GM12878 (cell line): ENCODE measurements around the gene SLC23A1. TPM values are rescaled to one million over a fixed set of nuclear protein-coding genes. Genes with fewer than 3 reads are reported as not detected.

Experiments
- ATAC-seq: fragments of 200-7000 bp; cut with Tn5 transposase; 3 replicates; pipeline ENCODE4 v1.9.1; 2020; ENCODE audit warnings: mild to moderate bottlenecking, moderate library complexity
- BruUV-seq: library from RNA; stranded (reverse); fragments of 400-500 nt; replicated peaks from 2 replicates; lab custom pipeline; 2021; lab: Mats Ljungman, UMichigan
- CTCF ChIA-PET: fragments of 300-600 bp; sonication (Branson Sonifier 250); formaldehyde crosslinking; extraction: SDS; loops from one replicate; lab custom pipeline; 2021; ENCODE audit warnings: inconsistent platforms; lab: Yijun Ruan, JAX
- POLR2A ChIA-PET: fragments of 350-600 bp; formaldehyde crosslinking; extraction: SDS; loops from one replicate; lab custom pipeline; 2021; ENCODE audit warnings: inconsistent platforms; lab: Charles Lee
- RAD21 ChIA-PET: fragments of 300-600 bp; sonication (Branson Sonifier 250); formaldehyde crosslinking; loops from one replicate; lab custom pipeline; 2023; ENCODE audit warnings: antibody characterized with exemption; ENCODE audit not compliant: unreplicated experiment; lab: Charles Lee
- SMC1A ChIA-PET: fragments of 300-600 bp; sonication (Branson Sonifier 250); formaldehyde crosslinking; loops from one replicate; lab custom pipeline; 2023; ENCODE audit not compliant: unreplicated experiment, uncharacterized antibody; lab: Charles Lee
- DNase-seq: peaks from one replicate; pipeline ENCODE4 v3.0.0-alpha.2; 2011; ENCODE audit warnings: low read depth, low spot score
- FAIRE-seq: peaks from 3 replicates; lab custom pipeline; 2011; peaks lifted over from hg19 to GRCh38; lab: Jason Lieb, UNC
- H2AFZ ChIP-seq: 2 replicates; pipeline ENCODE4 v1.6.0; 2011; ENCODE audit warnings: low read depth, low read length, control low read depth; ENCODE audit not compliant: control insufficient read depth
- H3K27ac ChIP-seq: 2 replicates; pipeline ENCODE4 v1.5.1; 2011; ENCODE audit warnings: control low read depth; ENCODE audit not compliant: control insufficient read depth, insufficient read depth
- H3K27me3 ChIP-seq, 2 experiments: replicated peaks in 1 of 2; 2 replicates each; pipeline versions ENCODE4 v1.6.0 to v1.6.1; 2011; ENCODE audit warnings: low read length in 1 of 2; ENCODE audit not compliant: control insufficient read depth in 2 of 2, insufficient read depth in 2 of 2
- H3K36me3 ChIP-seq, 2 experiments: 2 replicates each; pipeline ENCODE4 v1.5.1; 2011; ENCODE audit warnings: low read length in 1 of 2; ENCODE audit not compliant: control insufficient read depth in 2 of 2, insufficient read depth in 2 of 2
- H3K4me1 ChIP-seq: 2 replicates; pipeline ENCODE4 v1.6.1; 2011; ENCODE audit warnings: mild to moderate bottlenecking, low read length, moderate library complexity, mixed read lengths; ENCODE audit not compliant: control insufficient read depth, insufficient read depth
- H3K4me2 ChIP-seq: 2 replicates; pipeline ENCODE4 v1.6.0; 2011; ENCODE audit warnings: control low read depth; ENCODE audit not compliant: control insufficient read depth, insufficient read depth
- H3K4me3 ChIP-seq: fragments of 200-600 bp; sonication (generic); 2 replicates; pipeline ENCODE4 v1.5.1; 2016
- H3K79me2 ChIP-seq: 2 replicates; pipeline ENCODE4 v1.6.0; 2011; ENCODE audit warnings: low read length; ENCODE audit not compliant: control insufficient read depth, insufficient read depth
- H3K9ac ChIP-seq: 2 replicates; pipeline ENCODE4 v1.8.0; 2011; ENCODE audit warnings: low read length, control low read depth, mixed read lengths; ENCODE audit not compliant: control insufficient read depth, insufficient read depth
- H3K9me3 ChIP-seq: replicated peaks from 3 replicates; pipeline ENCODE4 v1.5.1; 2011; ENCODE audit warnings: mild to moderate bottlenecking, low read length; ENCODE audit not compliant: control insufficient read depth, insufficient read depth
- H4K20me1 ChIP-seq: 2 replicates; pipeline ENCODE4 v1.6.0; 2011; ENCODE audit not compliant: control insufficient read depth, insufficient read depth
- ATF7 ChIP-seq: fragments of 450-650 bp; IDR thresholded peaks from 2 replicates; pipeline ENCODE4 v1.6.1; 2016; ENCODE audit warnings: low read depth, mild to moderate bottlenecking
- BHLHE40 ChIP-seq, 2 experiments: fragments of 450-650 bp in 1 of 2; IDR thresholded peaks; 2 replicates each; pipeline ENCODE4 v1.6.1; 2011 to 2017; ENCODE audit warnings: low read depth in 2 of 2, borderline replicate concordance in 1 of 2, improper control_type of control experiment in 1 of 2, low read length in 1 of 2, mild to moderate bottlenecking in 1 of 2
- BRCA1 ChIP-seq: IDR thresholded peaks from 2 replicates; pipeline ENCODE4 v1.6.1; 2011; ENCODE audit warnings: low read depth, low read length, improper control_type of control experiment
- CEBPB ChIP-seq, 2 experiments: fragments of 150-350 bp in 1 of 2; IDR thresholded peaks; 2 replicates each; pipeline ENCODE4 v1.6.1; 2012 to 2014; ENCODE audit warnings: low read depth in 2 of 2, low read length in 2 of 2, borderline replicate concordance in 1 of 2, inconsistent platforms in 1 of 2
- FOXM1 ChIP-seq: IDR thresholded peaks from 2 replicates; pipeline ENCODE4 v1.6.1; 2012; ENCODE audit warnings: low read depth, mild to moderate bottlenecking, inconsistent platforms, low read length, moderate library complexity
- IRF4 ChIP-seq: IDR thresholded peaks from 2 replicates; pipeline ENCODE4 v1.6.1; 2011; ENCODE audit warnings: low read depth, low read length
- LARP7 ChIP-seq: fragments of 450-650 bp; IDR thresholded peaks from 2 replicates; pipeline ENCODE4 v1.6.1; 2017; ENCODE audit warnings: mild to moderate bottlenecking
- SIN3A ChIP-seq: IDR thresholded peaks from 2 replicates; pipeline ENCODE4 v1.6.1; 2012; ENCODE audit warnings: low read depth, low read length, improper control_type of control experiment
- SMAD1 ChIP-seq: fragments of 450-650 bp; IDR thresholded peaks from 2 replicates; pipeline ENCODE4 v1.6.1; 2018; ENCODE audit warnings: mild to moderate bottlenecking, low read depth; ENCODE audit not compliant: partially characterized antibody
- TAF1 ChIP-seq: IDR thresholded peaks from 2 replicates; pipeline ENCODE4 v1.6.1; 2011; ENCODE audit warnings: mild to moderate bottlenecking, low read depth, low read length, borderline replicate concordance
- TARDBP ChIP-seq: IDR thresholded peaks from 2 replicates; pipeline ENCODE4 v1.6.1; 2016; ENCODE audit warnings: borderline replicate concordance
- WGBS: methylation state at CpG from one replicate; pipeline ENCODE4 v1.1.6; 2016; ENCODE audit warnings: low lambda C conversion rate; ENCODE audit not compliant: insufficient replicate concordance, insufficient coverage; ENCODE audit errors: missing lambda C conversion rate; 5-methylcytosine and 5-hydroxymethylcytosine counted together
- in situ Hi-C: fragments of 300-500 bp; cut with MboI; formaldehyde crosslinking; loops from 9 replicates; pipeline ENCODE4 v1.14.3; 2018; ENCODE audit warnings: mixed read lengths
- intact Hi-C: fragments of 100-400 bp; cut with micrococcal nuclease; formaldehyde crosslinking; loops from one replicate; pipeline ENCODE4 v1.14.2; 2022; ENCODE audit not compliant: unreplicated experiment
- polyA plus RNA-seq, 11 experiments: library from polyadenylated mRNA; depleted of rRNA in 4 of 11; unstranded in 6 of 11; stranded (reverse) in 5 of 11; fragments of >200 nt; fragmentation: Nextera tagmentation in 4 of 11; fragmentation: Illumina TruSeq in 1 of 11; extraction: Ambion mirVana in 4 of 11; extraction: Trizol in 1 of 11; gene quantifications; 1 replicate in 1 of 11; 2 replicates in 10 of 11; pipeline versions ENCODE4 v1.2.1 to v1.2.3, GENCODE V29; 2011 to 2016; ENCODE audit warnings: inconsistent platforms in 2 of 11, missing spikeins in 2 of 11, low read depth in 1 of 11
- total RNA-seq, 4 experiments: library from RNA; depleted of rRNA in 3 of 4; stranded (reverse); fragments of >200 nt in 3 of 4; fragmentation: Illumina TruSeq in 1 of 4; extraction: Trizol in 1 of 4; gene quantifications; 2 replicates each; pipeline versions ENCODE4 v1.2.1 to v1.2.3, GENCODE V29; 2013 to 2021
- TF ChIP-seq, protein P1 (sequence below): fragments of 450-650 bp; IDR thresholded peaks from 2 replicates; pipeline ENCODE4 v1.6.1; 2017; ENCODE audit warnings: borderline replicate concordance
- TF ChIP-seq, protein P2 (sequence below): fragments of 450-650 bp; IDR thresholded peaks from 2 replicates; pipeline ENCODE4 v1.6.1; 2018; ENCODE audit warnings: mild to moderate bottlenecking, low read depth, moderate library complexity; ENCODE audit not compliant: partially characterized antibody
- TF ChIP-seq, protein P3 (sequence below): IDR thresholded peaks from 2 replicates; pipeline ENCODE4 v1.6.1; 2011; ENCODE audit warnings: low read depth, mild to moderate bottlenecking, low read length, moderate library complexity, borderline replicate concordance; ENCODE audit errors: extremely low read depth

Gene SLC23A1
- total and polyA plus RNA-seq, 10 of the 15 experiments (the other 5 are each of a cell fraction or from before 2014, with no cell fraction given), result 0.35 to 4.7 (median 1.6) TPM

DNA sequence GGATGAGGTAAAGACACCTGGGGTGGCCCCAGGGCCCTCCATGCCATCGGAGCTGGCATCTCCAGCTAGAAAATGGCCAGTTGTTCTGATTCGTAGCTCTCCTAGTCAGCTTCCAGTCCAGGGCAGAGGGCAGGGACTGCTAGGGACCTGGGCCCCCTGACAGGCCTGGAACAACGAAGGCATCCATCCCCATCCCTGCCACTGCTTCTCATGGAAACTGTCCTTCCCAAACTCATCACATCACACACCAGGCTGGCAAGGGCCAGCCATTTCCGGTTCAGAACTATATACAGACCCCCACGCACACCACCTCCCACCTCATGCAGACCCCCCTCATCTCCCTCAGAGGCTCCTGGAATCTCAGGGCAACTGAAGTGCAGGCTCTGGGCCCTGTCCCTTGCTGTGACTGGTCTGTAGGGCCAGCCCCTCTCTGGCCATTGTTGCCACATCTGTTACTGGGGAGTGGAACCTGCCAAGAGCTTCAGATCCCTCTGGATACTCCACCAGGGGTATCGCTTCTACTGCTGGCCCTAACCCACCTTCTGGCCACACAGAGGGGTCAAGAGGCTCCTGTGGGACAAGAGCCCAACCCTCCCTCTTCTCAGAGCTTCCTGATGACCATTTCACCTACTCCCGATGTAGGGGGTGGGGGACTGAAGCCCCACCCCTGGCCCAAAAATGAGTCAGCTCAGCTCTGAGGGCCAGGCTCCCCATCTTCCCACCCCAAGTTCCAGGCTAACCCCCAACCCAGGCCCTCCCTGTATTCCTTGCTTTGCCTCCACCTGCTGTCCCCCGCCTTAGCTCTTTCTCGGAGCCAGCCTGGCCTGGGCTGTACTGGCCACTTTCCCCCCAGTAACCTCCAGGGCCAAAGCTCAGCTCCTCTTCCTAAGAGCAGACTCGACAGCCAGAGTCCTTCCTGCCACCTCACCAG is 7.8 kb upstream of the SLC23A1 start:
- ChIA-PET SMC1A (interaction anchor here (0.7 to 3.0 kb wide), 20 partner anchors 10 to 139 kb away, joined by 3 to 26 read pairs (median 4); partner anchors contain the start of genes MATR3, PAIP2 and SPATA24), CTCF (interaction anchor here (0.5 to 4.4 kb wide), 20 partner anchors 12 to 1038 kb away, joined by 3 to 35 read pairs (median 4); partner anchors contain the start of genes MATR3, PAIP2 and SPATA24), POLR2A (interaction anchor here (0.5 to 6.8 kb wide), 20 partner anchors 10 to 227 kb away, joined by 3 to 74 read pairs (median 6); partner anchors contain the start of genes MATR3, PAIP2, SPATA24 and UBE2D2), RAD21 (interaction anchor here (0.8 to 5.8 kb wide), 21 partner anchors 9 to 566 kb away, joined by 3 to 42 read pairs (median 4); partner anchors contain the start of genes CXXC5, DNAJC18, MATR3 and PAIP2)
- DNase-seq (no peak), ATAC-seq (no peak), FAIRE-seq (no peak)
- intact Hi-C loops, result loop anchor here (5.0 kb wide), 3 partner anchors 99 to 139 kb away; partner anchors contain the start of gene MATR3
- no peaks in the 10 kb centered on the region for H3K27me3 ChIP-seq
- WGBS, result 53% methylated on average over 10 of the region's 10 CpGs
- H3K79me2 ChIP-seq, result peaks cover 90% of the 10 kb centered on the region
- no peaks in the 10 kb centered on the region for H3K9me3 ChIP-seq
- H2AFZ ChIP-seq, result no peak overlapping the region
- H3K4me3 ChIP-seq, result peak overlapping the region; percentile 87
- TF ChIP-seq BRCA1 (no peak), TARDBP (no peak), BHLHE40 (IDR thresholded peaks at IDR 0.05; ENCODE audit: borderline replicate concordance in 1 of 2, low read depth in 2 of 2, low read length in 1 of 2) (no peak), ATF7 (no peak), CEBPB (IDR thresholded peaks at IDR 0.05; ENCODE audit: borderline replicate concordance in 1 of 2, low read depth in 2 of 2, low read length in 2 of 2) (no peak), TAF1 (no peak), FOXM1 (no peak), IRF4 (no peak), SIN3A (no peak), LARP7 (no peak), SMAD1 (no peak)
- TF ChIP-seq, protein P1, sequence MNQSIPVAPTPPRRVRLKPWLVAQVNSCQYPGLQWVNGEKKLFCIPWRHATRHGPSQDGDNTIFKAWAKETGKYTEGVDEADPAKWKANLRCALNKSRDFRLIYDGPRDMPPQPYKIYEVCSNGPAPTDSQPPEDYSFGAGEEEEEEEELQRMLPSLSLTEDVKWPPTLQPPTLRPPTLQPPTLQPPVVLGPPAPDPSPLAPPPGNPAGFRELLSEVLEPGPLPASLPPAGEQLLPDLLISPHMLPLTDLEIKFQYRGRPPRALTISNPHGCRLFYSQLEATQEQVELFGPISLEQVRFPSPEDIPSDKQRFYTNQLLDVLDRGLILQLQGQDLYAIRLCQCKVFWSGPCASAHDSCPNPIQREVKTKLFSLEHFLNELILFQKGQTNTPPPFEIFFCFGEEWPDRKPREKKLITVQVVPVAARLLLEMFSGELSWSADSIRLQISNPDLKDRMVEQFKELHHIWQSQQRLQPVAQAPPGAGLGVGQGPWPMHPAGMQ, result no peak
- TF ChIP-seq, protein P2, sequence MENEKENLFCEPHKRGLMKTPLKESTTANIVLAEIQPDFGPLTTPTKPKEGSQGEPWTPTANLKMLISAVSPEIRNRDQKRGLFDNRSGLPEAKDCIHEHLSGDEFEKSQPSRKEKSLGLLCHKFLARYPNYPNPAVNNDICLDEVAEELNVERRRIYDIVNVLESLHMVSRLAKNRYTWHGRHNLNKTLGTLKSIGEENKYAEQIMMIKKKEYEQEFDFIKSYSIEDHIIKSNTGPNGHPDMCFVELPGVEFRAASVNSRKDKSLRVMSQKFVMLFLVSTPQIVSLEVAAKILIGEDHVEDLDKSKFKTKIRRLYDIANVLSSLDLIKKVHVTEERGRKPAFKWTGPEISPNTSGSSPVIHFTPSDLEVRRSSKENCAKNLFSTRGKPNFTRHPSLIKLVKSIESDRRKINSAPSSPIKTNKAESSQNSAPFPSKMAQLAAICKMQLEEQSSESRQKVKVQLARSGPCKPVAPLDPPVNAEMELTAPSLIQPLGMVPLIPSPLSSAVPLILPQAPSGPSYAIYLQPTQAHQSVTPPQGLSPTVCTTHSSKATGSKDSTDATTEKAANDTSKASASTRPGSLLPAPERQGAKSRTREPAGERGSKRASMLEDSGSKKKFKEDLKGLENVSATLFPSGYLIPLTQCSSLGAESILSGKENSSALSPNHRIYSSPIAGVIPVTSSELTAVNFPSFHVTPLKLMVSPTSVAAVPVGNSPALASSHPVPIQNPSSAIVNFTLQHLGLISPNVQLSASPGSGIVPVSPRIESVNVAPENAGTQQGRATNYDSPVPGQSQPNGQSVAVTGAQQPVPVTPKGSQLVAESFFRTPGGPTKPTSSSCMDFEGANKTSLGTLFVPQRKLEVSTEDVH, result no peak
- TF ChIP-seq, protein P3, sequence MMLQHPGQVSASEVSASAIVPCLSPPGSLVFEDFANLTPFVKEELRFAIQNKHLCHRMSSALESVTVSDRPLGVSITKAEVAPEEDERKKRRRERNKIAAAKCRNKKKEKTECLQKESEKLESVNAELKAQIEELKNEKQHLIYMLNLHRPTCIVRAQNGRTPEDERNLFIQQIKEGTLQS, result no peak
- H3K27ac ChIP-seq, result peak overlapping the region; percentile 90
- in situ Hi-C loops, result no loop called here
- BruUV-seq, result no TSS peak
- no peaks in the 10 kb centered on the region; a peak in 2 of 4 replicates for H3K36me3 ChIP-seq
- peak overlapping the region; percentile 73 for H3K4me2 ChIP-seq
- peak overlapping the region; percentile 97 for H3K9ac ChIP-seq
- peaks cover 59% of the 10 kb centered on the region for H3K4me1 ChIP-seq
- no peaks in the 10 kb centered on the region for H4K20me1 ChIP-seq
